ENCODE measurements around the gene USP49.
A peak's percentile ranks its signal among the peaks of the same experiment; 100 is the strongest.
"Not testable (repeated sequence)": the region's sequence is repeated elsewhere in the genome, so short reads cannot be mapped to it uniquely, and the experiment has no call there.

USP49 gene

DNA sequence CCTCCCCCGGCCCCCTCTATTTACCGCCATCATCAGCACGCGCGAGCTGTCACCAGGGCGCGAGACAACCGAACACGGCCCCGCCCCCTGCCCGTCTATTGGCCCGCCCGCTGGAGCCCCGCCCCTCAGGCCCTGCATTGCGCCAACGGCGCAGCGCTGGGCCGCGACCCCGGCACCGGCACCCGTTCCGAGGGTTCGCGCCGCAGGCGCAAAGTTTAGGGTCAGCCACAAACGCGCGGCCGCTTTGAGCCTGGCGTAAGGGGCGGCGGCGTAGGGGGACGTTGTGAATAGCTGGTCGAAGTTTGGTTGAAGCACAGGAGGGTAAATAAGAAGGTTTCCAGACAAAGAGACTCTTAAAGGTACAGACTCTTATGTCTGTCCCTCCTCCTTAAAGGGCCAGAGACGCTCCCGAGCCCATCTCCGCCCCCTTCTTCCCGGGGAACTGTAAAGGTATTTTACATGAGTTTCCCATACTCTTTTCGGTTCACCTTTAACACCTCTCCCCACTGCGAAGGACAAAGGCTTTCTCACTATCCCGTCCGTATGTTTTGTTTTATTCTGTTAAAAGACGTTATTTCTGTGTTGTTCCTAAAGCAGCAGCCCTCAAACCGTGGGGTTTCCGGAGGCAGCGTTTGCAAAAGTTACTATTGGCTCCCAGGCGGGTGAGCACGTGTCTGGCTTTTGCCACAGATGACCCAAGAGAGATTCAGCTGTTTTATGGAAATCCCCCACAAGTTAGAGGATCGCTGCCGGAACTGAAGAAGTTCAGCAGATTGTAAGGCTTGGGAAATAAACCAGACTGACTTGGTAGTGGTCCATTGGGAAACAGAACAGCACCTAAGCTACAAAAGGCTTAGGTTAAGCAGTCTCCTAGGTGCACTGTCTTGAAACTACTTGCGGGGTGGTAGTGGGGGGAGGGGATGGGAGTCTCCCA lies at the start of gene USP49:
TSS of gene USP49 (minus strand) at position 76 of the 934 bp plus-strand sequence. CDS start 88,392 bp downstream, outside the sequence.
- no peak for DNase-seq (ENCODE audit: low read depth, low spot score)

DNA sequence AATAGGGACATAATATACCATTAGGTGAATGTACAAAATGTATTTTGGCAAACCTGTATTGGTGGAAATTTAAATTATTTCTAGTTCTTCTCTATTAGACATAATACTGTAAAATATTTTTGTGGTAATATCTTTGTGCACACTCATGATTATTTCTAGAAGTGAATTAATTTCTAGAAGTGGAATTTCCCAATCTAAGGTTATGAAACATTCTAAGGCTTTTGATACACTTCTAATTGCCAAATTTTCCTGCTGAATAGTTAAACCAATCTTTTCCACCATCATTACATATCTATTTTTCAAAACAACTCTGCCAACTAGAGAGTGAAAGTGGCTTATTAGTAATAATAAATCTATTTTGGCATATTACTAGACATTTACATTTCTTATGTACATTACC lies 48.3 kb upstream of the USP49 start:
- no peak for DNase-seq (ENCODE audit: low read depth, low spot score)

DNA sequence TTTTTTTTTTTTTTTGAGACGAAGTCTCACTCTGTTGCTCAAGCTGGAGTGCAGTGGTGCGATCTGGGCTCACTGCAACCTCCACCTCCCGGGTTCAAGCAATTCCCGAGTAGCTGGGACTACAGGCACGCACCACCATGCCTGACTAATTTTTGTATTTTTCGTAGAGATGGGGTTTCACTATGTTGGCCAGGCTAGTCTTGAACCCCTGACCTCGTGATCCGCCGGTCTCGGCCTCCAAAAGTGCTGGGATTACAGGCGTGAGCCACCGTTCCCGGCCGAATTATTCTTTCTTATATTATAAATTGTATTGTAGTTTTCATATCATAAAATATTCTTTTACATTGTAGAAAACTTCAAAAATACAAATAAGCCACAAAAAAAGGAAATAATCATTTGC lies 47.7 kb upstream of the USP49 start:
- DNase-seq (ENCODE audit: low read depth, low spot score) = not testable (repeated sequence)

DNA sequence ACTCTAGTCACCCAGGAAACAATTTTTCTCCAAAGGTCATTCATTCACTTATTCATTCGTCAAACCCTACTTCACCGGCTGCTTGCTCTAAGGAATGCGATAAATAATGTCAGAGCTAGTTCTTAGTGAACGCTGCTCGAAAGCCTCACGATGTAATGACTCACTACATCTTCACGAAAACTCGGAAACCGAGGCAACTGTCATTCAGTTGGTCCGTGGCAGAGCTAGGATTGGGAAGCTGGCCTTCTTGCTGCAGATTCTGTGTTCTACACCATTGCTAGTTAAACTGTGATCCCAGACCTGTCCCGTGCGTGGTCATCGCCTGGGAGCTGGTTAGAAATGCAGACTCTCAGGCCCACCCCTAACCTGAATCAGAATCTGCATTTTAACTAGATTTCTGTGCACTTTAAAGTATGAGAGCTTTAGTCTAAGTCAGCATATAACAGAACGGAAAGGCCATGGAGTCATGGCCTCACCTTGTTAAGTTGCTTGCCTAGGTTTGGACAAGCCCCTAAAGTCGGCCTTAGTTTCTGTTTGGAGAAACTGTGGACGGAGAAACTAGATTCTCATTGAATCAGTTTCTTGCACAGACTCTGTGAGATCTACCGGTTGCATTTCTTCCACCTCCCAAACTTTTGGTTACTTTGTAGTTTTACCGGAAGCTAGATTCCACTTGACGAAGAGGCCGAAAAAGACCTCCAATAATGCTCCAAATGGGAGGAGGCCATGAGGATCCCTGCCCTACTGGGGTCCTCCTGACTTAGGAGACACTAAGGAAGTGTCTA lies 47.1 kb upstream of the USP49 start:
- DNase-seq (ENCODE audit: low read depth, low spot score) = no peak

DNA sequence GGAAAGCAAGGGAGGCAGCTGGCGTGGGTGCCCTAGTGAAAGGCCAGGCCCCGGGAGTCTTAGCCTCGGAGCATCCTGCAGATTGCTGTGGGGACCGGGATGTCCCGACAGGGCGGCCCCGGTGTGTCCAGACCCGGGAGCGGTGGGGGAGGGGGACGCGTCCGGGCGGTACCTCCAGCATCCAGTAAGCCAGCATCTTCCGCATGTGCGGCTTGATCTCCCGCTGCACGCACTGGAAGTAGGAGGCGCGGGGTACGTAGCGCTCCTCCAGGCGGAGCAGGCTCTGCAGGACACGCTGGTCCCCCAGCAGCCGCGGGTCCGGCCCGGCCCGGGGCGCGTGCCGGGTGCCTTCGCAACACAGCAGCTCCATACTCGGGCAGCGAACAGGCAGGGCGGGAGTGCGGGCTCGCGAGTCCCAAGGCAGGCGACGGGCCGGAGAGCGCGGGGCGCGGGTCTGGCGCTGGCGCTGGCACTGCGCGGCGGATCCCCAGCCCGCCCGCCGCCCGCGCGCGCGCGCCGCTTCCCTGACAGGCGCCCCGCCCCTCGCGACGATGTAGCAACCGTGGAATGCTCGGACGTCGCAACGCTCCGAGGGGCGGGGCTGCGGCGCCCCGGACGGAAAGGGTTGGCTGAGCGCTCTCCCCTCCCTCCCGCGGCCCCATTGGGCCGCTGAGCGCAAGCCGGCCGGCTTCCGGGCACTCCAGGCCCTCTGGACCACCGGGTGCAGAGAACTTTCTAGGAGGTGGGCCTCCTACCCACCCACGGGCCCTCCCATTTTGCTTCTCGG lies 46.3 kb upstream of the USP49 start, which contains the start of gene CCND3:
TSS of gene CCND3 (minus strand) at position 529 of the 787 bp plus-strand sequence. CDS start at position 370, 159 bp downstream.
- peak; percentile 75 for DNase-seq (ENCODE audit: low read depth, low spot score)

DNA sequence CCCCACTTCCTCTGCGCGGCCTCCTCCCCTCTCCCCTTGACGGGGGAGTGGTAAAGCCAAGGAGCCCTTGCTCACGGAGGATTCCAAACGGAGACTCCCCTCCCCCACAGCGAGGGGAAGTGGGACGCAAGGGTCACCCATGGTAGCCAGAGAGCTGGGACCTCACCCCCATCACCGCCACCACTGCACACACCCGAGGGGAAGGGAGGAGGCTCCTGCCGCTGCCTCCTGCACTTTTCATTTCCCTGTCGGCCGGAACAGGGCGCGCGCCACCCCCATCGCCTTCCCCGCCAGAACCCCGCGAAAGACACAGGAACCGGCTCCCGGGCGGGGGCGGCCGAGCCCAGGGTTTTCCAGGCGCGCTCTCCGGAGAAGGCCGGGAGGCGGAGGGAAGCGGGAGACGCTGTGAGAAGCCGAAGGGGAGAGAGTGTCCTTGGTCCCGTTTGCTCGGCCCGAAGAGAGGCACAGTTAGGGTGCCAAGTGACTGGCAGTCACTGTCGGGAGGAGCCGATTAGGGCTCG lies 45.6 kb upstream of the USP49 start:
- DNase-seq (ENCODE audit: low read depth, low spot score) = no peak

DNA sequence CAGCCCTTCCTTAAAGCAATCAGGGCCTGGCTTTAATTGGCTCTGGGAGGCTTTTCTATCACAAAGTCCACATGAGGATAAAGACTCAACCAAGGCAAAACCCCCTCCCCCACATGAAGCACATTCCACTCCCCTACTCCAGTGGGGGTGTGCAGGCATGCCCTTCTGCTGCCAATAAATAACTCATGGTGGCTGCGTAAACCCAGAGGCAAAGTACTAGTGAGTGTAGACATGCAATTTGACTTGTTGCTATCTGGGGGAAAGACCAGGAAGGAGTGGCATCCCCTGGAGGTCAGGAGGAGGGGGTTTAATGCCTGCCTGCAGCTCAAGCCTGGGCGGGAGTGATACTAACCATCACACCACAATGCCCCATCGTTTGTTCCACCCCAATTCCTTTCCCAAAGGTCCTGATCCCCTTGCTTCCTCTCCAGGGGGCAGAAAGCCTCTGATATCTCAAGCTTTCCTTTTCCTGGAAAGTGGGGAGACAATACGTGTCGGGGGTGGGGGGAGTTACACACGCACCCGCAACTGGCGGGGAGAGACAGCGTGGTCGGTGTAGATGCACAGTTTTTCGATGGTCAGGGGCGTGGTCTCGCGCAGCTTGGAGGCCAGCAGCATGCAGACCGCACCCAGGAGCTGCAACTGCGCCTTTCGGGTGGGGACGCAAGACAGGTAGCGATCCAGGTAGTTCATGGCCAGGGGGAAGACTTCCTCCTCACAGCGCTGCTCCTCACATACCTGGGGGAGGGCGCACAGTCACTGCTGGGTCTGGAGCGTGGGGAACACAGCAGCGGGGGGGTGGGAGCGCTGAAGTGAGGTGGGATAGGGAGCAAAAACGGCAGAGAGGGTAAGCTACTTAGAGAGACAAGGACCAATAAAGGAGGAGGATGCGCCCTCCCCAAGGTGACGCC lies 44.9 kb upstream of the USP49 start:
- no peak for DNase-seq (ENCODE audit: low read depth, low spot score)

DNA sequence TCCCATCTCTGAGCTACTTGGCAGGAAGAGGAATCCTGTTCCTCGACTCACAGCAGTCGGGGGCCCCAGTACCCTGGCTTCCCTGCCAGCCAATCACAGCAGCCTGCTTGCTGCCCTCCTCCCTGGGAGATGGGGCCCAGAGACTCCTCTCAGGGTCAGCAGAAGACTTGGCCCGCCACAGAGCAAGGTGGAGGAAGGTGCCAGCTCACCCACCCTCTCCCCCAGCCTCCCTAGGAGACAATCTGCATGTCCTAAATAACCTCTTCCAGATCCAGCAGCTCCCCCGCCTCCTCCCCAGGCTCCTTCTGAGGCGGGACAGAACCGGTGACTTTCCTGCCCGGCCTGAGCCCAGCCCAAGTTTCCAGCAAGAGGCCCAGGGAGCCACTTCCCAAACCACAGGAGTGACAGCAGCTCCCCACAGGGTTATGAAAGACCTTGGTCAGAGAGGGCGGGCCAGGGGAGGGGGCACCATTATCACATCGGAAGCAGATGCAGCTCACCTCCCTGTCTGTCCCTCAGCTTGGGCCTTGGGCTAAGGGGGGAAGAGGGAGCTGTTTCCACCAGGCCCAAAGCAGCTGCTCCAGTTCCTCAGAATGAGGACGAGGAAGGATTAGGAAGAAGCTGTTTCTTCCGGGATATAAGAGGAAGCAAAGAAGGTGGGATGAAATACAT lies 44.1 kb upstream of the USP49 start:
- no peak for DNase-seq (ENCODE audit: low read depth, low spot score)

DNA sequence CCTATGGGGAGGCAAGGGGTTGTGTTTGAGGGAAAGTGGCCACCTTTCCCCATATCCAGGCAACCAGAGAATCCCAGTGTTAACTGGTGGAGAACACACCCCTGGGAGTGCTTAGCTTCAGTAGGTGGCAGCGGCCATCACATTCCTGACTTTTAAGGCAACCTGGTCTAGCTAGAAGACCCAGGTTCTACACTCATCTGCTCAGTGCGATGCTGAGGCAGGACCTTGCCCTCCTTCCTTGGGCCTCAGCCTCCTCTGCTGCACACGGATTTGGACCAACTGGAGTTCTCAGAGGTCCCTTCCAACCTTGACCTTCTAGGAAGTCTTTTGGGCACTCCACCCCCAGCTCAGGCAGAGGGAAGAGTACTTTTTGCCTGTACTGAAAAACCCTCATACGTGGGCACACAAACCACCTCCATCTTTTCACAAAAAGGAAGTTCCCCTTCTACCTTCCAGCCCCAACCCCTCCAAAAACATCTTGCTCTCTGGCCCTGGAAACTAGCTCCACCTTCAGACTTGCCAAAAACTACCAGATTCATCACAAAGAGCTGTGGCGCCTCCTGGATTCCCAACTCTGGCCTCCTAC lies 43.5 kb upstream of the USP49 start:
- no peak for DNase-seq (ENCODE audit: low read depth, low spot score)

DNA sequence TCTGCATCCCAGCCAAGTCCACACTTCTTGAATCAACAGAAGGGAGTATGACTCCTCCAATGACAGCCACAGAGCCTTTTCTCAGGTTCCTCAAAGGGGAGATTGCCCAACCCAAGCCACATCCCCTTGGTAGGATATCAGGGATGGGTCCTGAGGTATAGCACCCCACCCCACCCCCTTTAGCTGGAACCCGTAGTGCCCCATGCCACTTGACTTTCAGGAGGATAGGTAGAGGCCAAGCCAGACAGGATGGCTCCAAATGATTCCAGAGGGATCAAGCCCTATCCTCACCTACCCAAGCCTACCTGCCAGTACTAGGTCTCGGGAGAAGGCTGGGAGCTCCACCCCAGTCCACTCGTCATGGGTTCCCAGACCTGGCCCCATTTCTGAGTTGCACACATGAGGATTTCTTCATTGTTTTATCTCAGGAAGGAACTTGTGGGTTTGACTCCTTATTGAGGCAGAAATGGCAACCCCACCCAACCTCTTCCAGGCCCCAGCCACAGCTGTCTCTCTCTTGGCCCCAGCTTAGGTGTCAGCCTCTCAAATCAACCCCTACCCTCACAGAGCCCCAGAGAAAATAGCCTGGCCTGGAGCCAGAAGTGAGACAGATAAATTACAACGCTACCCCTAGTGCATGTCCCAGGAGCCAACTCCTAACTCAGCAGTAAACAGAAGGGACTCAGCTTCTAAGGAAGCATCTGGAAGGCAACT lies 42.8 kb upstream of the USP49 start:
- DNase-seq (ENCODE audit: low read depth, low spot score) = no peak

DNA sequence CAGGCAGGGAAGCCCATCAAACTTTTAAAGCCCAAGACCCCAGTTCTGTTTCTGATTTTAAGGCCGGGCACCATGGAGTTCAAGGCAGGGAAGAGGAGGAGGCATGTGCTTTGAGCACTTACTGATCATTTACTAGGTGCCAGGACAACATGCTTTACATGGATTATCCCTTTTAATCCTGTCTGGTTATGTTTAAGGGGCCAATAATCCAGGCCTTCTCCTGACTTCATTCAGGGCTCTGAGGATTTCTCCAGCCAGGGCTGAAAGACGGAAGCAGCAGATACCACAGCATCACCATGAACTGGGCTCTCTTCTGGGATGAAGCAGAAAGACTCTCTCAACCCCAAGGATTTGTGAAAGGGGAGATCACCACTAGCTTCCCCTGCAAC lies 42.3 kb upstream of the USP49 start:
- DNase-seq (ENCODE audit: low read depth, low spot score) = no peak

DNA sequence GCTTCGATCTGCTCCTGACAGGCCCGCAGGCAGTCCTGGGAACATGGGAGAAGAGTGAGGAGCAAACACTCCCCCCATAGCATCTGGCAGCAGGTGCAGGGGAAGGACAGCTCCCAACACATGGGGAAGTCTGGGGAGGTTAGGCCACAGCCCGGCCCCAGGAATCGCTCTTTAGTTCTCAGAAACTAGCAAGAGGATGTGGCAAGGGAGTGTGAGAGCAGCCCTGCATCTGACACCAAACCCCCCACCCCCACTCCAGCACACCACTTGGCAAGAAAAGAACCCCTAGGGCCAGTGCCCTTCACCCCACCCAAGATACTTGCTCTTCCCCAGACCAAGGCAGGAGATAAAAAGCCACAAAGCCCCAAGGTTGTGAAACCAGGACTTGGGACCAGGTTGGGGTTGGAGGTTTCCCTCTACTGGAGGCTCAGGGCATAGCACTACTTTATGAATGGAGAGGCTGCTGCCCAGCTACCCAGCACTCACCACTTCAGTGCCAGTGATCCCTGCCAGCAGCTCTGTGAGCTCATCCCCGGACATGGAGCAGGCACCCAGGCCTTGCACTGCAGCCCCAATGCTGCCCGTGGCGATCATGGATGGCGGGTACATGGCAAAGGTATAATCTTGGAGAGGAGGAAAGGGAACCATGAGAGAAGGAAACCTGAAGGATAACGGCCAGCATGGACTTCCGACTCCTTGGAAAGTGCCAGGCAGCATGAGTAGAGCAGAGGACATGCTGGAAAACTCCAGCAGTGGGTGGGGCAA lies 41.1 kb upstream of the USP49 start:
- DNase-seq (ENCODE audit: low read depth, low spot score) = no peak

DNA sequence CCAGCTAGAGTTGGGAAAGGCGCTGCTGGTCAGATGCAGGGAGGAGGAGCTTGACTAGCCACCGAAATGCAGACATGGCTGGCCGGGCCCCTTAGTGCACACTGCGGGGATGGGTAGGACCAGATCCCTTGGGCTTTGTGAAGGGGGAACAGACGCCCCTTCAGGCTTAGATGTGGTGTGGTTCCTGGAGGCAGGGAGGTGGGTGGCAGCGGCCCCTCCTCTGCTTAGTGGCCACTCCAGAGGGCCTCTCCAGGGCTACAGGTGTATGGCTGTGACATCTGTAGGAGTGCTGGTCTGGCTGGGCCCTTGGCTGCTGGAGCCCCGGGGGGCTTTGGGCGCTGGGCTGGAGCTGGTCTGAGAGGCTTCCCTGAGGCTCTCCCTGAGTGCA lies 40.5 kb upstream of the USP49 start:
- DNase-seq (ENCODE audit: low read depth, low spot score) = no peak

DNA sequence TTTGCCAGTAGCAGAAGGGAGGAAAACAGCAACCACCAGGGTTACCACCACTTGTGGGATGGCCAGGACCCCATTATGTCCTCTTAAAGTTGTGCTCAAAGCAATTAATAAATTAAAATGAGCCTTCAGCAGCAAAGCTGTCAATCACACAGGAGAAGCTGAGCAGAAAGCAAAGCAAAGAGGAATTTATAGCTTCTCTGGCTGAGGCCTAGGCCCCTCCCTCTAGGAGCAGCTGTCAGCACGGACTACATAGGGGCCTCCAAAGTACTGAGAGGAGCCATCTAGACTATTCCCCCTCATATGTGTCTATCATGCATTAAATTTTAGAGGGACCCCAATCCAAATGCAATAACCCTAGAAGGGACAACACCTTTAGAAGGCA lies 40.0 kb upstream of the USP49 start:
- DNase-seq (ENCODE audit: low read depth, low spot score) = no peak

DNA sequence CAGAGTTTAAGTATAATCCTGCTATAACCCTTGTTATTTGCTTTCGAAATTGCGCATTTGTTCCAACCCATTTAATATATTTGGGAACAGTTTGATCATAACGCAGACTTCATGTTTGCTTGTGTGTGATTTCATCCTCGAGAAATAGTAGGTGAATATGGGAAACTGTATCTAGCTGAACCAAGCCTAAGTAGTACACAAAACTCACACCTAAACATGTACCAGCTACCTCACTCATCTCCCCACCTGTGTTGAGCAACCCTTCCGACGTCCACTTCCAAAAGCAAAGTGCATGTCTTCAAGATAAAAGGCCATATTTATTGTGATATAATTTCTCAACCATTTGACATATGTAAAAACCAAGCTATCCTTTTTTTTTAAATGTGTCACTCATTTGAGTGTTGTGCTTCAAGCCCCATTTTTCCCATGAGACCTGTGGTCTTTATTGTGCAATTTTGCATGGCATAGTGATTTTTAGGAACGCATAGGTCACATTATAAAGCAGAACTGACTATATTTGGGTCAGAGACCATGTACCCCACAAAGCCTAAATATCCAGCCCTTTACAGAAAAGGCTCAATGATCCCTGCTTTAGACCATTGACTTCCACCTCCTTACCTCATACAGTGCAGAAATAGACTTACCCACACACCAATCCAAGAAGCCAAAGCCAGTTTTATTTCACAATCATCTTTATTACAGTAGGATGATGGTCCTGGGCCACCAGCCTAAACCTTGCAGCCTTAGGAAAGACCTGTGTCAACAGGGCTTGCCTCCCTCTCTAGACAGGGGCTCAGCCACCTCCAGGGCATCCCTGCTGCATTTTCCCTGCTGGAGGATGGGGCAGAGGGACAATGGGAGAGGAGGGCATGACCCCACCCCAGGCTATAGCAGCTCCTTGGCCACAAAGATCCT lies 39.4 kb upstream of the USP49 start:
- no peak for DNase-seq (ENCODE audit: low read depth, low spot score)

DNA sequence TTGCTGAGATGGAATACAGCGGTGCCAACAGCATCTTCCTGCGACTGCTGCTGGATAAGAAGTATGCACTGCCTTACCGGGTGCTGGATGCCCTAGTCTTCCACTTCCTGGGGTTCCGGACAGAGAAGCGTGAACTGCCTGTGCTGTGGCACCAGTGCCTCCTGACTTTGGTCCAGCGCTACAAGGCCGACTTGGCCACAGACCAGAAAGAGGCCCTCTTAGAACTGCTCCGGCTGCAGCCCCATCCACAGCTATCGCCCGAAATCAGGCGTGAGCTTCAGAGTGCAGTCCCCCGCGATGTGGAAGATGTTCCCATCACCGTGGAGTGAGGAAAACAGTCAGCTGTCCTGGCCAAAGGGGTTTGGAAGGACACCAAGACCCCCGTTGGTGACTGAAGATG lies 37.2 kb upstream of the USP49 start:
- no peak for DNase-seq (ENCODE audit: low read depth, low spot score)

DNA sequence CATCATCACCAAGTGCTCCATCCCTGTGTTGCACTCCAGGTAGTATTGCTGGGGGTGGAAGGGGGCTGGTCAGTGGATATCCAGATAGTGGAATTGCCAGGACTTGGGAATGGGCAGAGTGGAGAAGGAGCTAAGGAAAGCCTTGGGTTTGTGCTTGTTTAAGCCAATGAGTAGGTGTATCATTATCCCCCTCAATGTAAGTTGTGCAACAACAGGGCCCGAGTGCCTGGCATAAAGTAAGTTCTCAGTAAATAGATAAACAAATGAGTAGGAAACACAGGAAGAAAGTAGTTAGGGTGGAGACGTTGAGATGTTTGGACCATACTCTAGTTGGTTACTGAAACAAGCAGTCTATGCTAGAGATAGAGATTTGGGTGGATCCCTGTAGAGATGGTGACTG lies 36.6 kb upstream of the USP49 start:
- no peak for DNase-seq (ENCODE audit: low read depth, low spot score)

Data from smooth muscle cell of the brain vasculature (primary cell).